ENCODE data around the gene RALGPS1. TPM values are rescaled to one million over a fixed set of nuclear protein-coding genes. Genes with fewer than 3 reads are reported as not detected.

Gene RALGPS1
- total RNA-seq, 4 donors from 2014 or later, result 3.3 to 9.8 (median 6.7) TPM

DNA sequence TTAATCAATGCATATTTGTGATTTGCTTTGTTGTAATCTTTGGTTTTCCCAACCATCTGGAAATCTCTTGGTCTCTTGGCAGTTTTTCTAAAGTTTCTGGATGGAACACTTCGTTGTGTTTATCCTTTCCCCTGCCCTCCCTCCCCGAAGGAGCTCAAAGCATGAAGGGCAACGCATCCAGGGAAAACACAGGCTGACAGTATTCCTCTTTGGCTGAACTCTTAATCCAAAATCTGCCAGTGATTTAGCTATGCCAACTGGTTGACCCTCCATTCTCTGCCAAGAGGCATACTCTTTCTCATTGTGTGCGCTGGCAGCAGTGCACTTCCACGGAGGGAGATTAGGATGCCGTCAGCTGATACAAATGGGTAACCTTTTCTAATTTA is 33.6 kb upstream of the RALGPS1 start:
- no peak overlapping the region for H3K4me3 ChIP-seq
- no peak for TF ChIP-seq EP300 (IDR thresholded peaks at IDR 0.05)
- TF ChIP-seq, protein P1, sequence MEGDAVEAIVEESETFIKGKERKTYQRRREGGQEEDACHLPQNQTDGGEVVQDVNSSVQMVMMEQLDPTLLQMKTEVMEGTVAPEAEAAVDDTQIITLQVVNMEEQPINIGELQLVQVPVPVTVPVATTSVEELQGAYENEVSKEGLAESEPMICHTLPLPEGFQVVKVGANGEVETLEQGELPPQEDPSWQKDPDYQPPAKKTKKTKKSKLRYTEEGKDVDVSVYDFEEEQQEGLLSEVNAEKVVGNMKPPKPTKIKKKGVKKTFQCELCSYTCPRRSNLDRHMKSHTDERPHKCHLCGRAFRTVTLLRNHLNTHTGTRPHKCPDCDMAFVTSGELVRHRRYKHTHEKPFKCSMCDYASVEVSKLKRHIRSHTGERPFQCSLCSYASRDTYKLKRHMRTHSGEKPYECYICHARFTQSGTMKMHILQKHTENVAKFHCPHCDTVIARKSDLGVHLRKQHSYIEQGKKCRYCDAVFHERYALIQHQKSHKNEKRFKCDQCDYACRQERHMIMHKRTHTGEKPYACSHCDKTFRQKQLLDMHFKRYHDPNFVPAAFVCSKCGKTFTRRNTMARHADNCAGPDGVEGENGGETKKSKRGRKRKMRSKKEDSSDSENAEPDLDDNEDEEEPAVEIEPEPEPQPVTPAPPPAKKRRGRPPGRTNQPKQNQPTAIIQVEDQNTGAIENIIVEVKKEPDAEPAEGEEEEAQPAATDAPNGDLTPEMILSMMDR (IDR thresholded peaks at IDR 0.05), result no peak
- TF ChIP-seq POLR2A (IDR thresholded peaks at IDR 0.05), result no peak
- peaks cover 0 to 28% (median 3%) of the 10 kb centered on the region in 4 donors for H3K4me1 ChIP-seq
- H3K27ac ChIP-seq, result no peak overlapping the region
- no peaks in the 10 kb centered on the region for H3K9me3 ChIP-seq
- DNase-seq (ENCODE audit: low spot score in 2 of 2), result no peak
- H3K36me3 ChIP-seq, result peaks cover 0 to 41% (median 0%) of the 10 kb centered on the region in 3 donors
- 45 to 56% methylated on average over 6 of the region's 6 CpGs for WGBS, 2 donors
- no peaks in the 10 kb centered on the region for H3K27me3 ChIP-seq

GRCh38 chr9:126882746-126883145 is 31.8 kb upstream of the RALGPS1 start:
- DNase-seq (ENCODE audit: low spot score in 2 of 2), result no peak
- Histone ChIP-seq H3K36me3 (peaks cover 0 to 48% (median 0%) of the 10 kb centered on the region in 3 donors), H3K4me3 (no peak overlapping the region), H3K4me1 (peaks cover 0 to 28% (median 3%) of the 10 kb centered on the region in 4 donors), H3K9me3 (no peaks in the 10 kb centered on the region), H3K27me3 (no peaks in the 10 kb centered on the region), H3K27ac (no peak overlapping the region)
- TF ChIP-seq POLR2A (IDR thresholded peaks at IDR 0.05) (no peak), EP300 (IDR thresholded peaks at IDR 0.05) (no peak)
- TF ChIP-seq, protein P1 (IDR thresholded peaks at IDR 0.05), result no peak
- WGBS, 2 donors, result 82 to 91% methylated on average over 11 of the region's 11 CpGs

DNA sequence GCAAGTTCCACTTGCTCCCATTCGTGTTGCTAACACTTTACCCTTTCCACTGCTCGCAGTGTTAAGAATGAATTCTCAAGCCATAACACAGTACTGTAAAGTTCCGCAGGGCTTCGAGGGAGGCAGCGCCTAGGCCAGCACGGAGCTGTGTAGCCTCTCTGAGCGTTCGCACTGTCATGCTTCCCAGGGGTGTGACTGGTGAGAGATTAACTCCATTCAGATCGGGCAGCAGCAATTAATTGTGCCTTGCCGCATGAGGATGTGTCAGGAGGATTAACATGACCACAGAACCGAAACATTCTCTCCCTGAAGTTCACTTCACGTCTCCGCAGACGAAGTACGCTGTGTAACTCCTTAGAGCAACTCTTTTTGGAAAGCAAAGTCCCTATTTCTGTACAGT is 30.9 kb upstream of the RALGPS1 start:
- no peak for DNase-seq (ENCODE audit: low spot score in 2 of 2)
- no peaks in the 10 kb centered on the region for H3K9me3 ChIP-seq
- H3K4me3 ChIP-seq, result no peak overlapping the region
- TF ChIP-seq, protein P1 (IDR thresholded peaks at IDR 0.05), result no peak
- no peak for TF ChIP-seq EP300 (IDR thresholded peaks at IDR 0.05)
- TF ChIP-seq POLR2A (IDR thresholded peaks at IDR 0.05), result no peak
- H3K36me3 ChIP-seq, result peaks cover 0 to 45% (median 0%) of the 10 kb centered on the region in 3 donors
- peaks cover 0 to 28% (median 3%) of the 10 kb centered on the region in 4 donors for H3K4me1 ChIP-seq
- H3K27me3 ChIP-seq, result no peaks in the 10 kb centered on the region
- no peak overlapping the region for H3K27ac ChIP-seq
- WGBS, 2 donors, result 78 to 79% methylated on average over 15 of the region's 15 CpGs

- peaks cover 0 to 35% (median 0%) of the 10 kb centered on the region in 3 donors for H3K36me3 ChIP-seq
- TF ChIP-seq POLR2A (IDR thresholded peaks at IDR 0.05), result no peak
- peak; percentile 11 to 51 for TF ChIP-seq EP300 (IDR thresholded peaks at IDR 0.05)
- TF ChIP-seq, protein P1 (IDR thresholded peaks at IDR 0.05), result no peak
- no peaks in the 10 kb centered on the region for H3K9me3 ChIP-seq
- no peak for DNase-seq (ENCODE audit: low spot score in 2 of 2)
- no peaks in the 10 kb centered on the region for H3K27me3 ChIP-seq
- H3K4me1 ChIP-seq, result peaks cover 0 to 28% (median 3%) of the 10 kb centered on the region in 4 donors
- 48 to 51% methylated on average over 6 of the region's 6 CpGs for WGBS, 2 donors
- no peak overlapping the region for H3K4me3 ChIP-seq
- H3K27ac ChIP-seq, result peak overlapping the region in 2 of 4 donors; percentile 63 to 64
These were observed 29.4 kb upstream of the RALGPS1 start for GRCh38 chr9:126885131-126885641.

GRCh38 chr9:126886034-126886822 is 28.4 kb upstream of the RALGPS1 start:
- no peaks in the 10 kb centered on the region for H3K9me3 ChIP-seq
- TF ChIP-seq EP300 (IDR thresholded peaks at IDR 0.05), result no peak
- TF ChIP-seq POLR2A (IDR thresholded peaks at IDR 0.05), result no peak
- TF ChIP-seq, protein P1 (IDR thresholded peaks at IDR 0.05), result no peak
- H3K27me3 ChIP-seq, result no peaks in the 10 kb centered on the region
- no peak overlapping the region for H3K4me3 ChIP-seq
- H3K36me3 ChIP-seq, result peaks cover 0 to 26% (median 0%) of the 10 kb centered on the region in 3 donors
- peaks cover 0 to 21% (median 3%) of the 10 kb centered on the region in 4 donors for H3K4me1 ChIP-seq
- no peak for DNase-seq (ENCODE audit: low spot score in 2 of 2)
- WGBS, 2 donors, result 69 to 74% methylated on average over 23 of the region's 23 CpGs
- H3K27ac ChIP-seq, result no peak overlapping the region

Data from tibial nerve (tissue), 4 donors.